Stimulated activated memory B cell treated with anti-CD40 and anti-IgM and Interleukin-4, amounts not matched to agents 10 μg/mL and 1 μg/mL and 100 μg/mL, for 72 hours (primary cell): ENCODE results near the gene SPIRE1.
"Not testable (repeated sequence)": the region's sequence is repeated elsewhere in the genome, so short reads cannot be mapped to it uniquely, and the experiment has no call there.

ENCODE experiments used
- ATAC-seq: fragments of 150-1000 bp; cut with Tn5 transposase; 2 replicates; pipeline ENCODE4 v1.10.0; 2021
- H3K27ac Mint-ChIP-seq: one replicate; pipeline ENCODE4 v1.8.0; 2022; ENCODE audit warnings: mild to moderate bottlenecking, mixed read lengths
- H3K27me3 Mint-ChIP-seq: one replicate; pipeline ENCODE4 v1.8.0; 2022; ENCODE audit warnings: mixed read lengths
- H3K36me3 Mint-ChIP-seq: one replicate; pipeline ENCODE4 v1.8.0; 2022; ENCODE audit warnings: mixed read lengths
- H3K4me1 Mint-ChIP-seq: one replicate; pipeline ENCODE4 v1.8.0; 2022; ENCODE audit warnings: mixed read lengths
- H3K4me3 Mint-ChIP-seq: one replicate; pipeline ENCODE4 v1.8.0; 2022; ENCODE audit warnings: mild to moderate bottlenecking, moderate library complexity, mixed read lengths
- H3K9me3 Mint-ChIP-seq: one replicate; pipeline ENCODE4 v1.8.0; 2022; ENCODE audit warnings: mixed read lengths

Gene SPIRE1

DNA sequence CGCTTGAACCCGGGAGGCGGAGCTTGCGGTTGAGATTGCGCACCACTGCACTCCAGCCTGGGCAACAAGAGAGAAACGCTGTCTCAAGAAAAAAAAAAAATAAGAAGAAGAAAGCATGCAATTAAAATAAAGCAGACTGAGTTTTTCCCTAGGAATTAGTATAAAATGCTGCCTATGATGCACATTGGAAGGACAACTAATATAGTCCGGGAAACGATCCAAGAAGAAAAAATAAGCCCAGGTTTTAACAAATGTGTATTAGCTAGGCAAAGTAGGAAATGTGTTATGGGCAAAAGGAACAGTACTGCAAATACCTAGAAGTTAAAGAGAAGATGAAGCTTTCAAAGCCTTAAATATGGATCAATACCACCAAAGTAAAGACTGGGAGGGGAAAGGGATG lies 64.0 kb downstream of the SPIRE1 start:
- no peaks in the 10 kb centered on the region for H3K27me3 Mint-ChIP-seq
- H3K27ac Mint-ChIP-seq: no peak overlapping the region
- no peak for ATAC-seq
- H3K4me1 Mint-ChIP-seq: peaks cover 6% of the 10 kb centered on the region
- no peaks in the 10 kb centered on the region for H3K36me3 Mint-ChIP-seq
- H3K9me3 Mint-ChIP-seq: no peaks in the 10 kb centered on the region
- H3K4me3 Mint-ChIP-seq: no peak overlapping the region

DNA sequence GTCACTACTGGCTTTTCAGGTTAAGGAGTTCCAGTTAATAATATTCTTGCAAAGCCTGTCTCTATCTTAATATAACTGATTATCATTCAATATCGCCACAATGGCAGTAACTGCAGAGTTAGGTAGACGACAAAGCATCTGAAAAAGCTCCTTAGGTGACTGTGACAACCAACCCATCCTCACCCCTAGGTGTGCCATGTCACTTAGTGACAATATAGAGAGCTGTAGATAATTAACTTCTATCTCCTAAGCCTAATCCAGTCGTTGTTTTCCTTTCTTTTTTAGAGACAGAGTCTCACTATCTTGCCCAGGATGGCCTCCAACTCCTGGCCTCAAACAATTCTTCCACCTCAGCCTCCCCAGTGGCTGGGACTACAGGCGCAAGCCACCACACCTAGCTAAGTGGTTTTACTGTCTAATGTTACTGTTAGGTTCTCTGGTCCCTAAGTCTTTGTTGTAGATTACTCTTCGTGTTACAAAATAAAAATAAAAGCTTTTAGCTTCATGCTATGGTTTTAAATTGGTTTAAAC lies 65.2 kb downstream of the SPIRE1 start:
- H3K4me3 Mint-ChIP-seq: no peak overlapping the region
- H3K27ac Mint-ChIP-seq: no peak overlapping the region
- no peaks in the 10 kb centered on the region for H3K27me3 Mint-ChIP-seq
- no peak for ATAC-seq
- H3K9me3 Mint-ChIP-seq: no peaks in the 10 kb centered on the region
- peaks cover 6% of the 10 kb centered on the region for H3K4me1 Mint-ChIP-seq
- no peaks in the 10 kb centered on the region for H3K36me3 Mint-ChIP-seq

GRCh38 chr18:12589448-12589847 lies 68.5 kb downstream of the SPIRE1 start:
- Mint-ChIP-seq H3K27ac (no peak overlapping the region), H3K4me1 (no peaks in the 10 kb centered on the region), H3K4me3 (no peak overlapping the region), H3K27me3 (no peaks in the 10 kb centered on the region), H3K36me3 (no peaks in the 10 kb centered on the region), H3K9me3 (no peaks in the 10 kb centered on the region)
- no peak for ATAC-seq

DNA sequence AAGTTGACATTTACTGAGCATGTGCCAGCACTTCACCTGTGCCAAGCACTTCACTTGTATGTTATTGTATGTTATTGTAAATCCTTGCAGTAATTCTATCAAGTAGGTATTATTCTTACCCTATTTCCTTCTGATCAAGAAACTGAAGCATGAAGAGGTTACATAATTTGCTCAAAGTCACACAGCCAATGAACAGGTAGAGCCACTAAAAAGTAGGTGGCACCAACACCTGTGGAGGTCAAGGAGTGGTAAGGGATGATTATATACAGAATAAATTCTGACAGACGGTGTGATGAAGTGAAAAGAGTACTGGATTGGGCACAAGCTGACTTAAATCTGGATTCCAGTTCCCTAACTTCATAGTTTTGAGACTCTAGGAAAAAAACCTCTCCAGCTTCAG lies 71.0 kb downstream of the SPIRE1 start:
- no peaks in the 10 kb centered on the region for H3K9me3 Mint-ChIP-seq
- no peaks in the 10 kb centered on the region for H3K4me1 Mint-ChIP-seq
- H3K27me3 Mint-ChIP-seq: no peaks in the 10 kb centered on the region
- H3K4me3 Mint-ChIP-seq: no peak overlapping the region
- H3K36me3 Mint-ChIP-seq: no peaks in the 10 kb centered on the region
- H3K27ac Mint-ChIP-seq: no peak overlapping the region
- ATAC-seq: no peak

GRCh38 chr18:12585218-12585617 lies 72.7 kb downstream of the SPIRE1 start:
- Mint-ChIP-seq H3K9me3 (no peaks in the 10 kb centered on the region), H3K27me3 (no peaks in the 10 kb centered on the region), H3K27ac (no peak overlapping the region), H3K36me3 (no peaks in the 10 kb centered on the region), H3K4me3 (no peak overlapping the region), H3K4me1 (no peaks in the 10 kb centered on the region)
- no peak for ATAC-seq

GRCh38 chr18:12580630-12581342 lies 77.1 kb downstream of the SPIRE1 start:
- Mint-ChIP-seq H3K4me1 (peaks cover 7% of the 10 kb centered on the region), H3K27ac (no peak overlapping the region), H3K27me3 (no peaks in the 10 kb centered on the region), H3K36me3 (no peaks in the 10 kb centered on the region), H3K9me3 (no peaks in the 10 kb centered on the region), H3K4me3 (no peak overlapping the region)
- ATAC-seq: no peak

DNA sequence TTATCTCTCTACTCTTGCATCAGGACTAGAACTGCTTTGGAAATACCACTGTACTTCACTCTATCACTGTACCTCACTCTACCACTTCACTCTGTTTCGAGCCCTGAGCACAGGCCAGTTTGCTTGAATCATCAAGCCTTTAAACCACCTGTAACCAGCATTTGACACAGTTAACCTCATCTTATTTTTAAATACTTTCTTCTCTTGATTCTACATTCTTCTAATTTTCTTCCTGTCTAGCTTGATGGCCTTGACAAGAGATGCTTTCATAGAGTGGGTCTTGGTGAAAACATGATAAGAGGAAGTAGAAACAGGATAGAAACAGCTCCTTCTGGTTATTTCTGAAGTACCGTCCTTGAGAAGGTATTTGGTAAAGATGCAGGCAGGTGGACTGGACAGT lies 78.1 kb downstream of the SPIRE1 start:
- H3K4me1 Mint-ChIP-seq: peaks cover 7% of the 10 kb centered on the region
- no peak overlapping the region for H3K4me3 Mint-ChIP-seq
- no peaks in the 10 kb centered on the region for H3K27me3 Mint-ChIP-seq
- no peak for ATAC-seq
- H3K27ac Mint-ChIP-seq: no peak overlapping the region
- no peaks in the 10 kb centered on the region for H3K36me3 Mint-ChIP-seq
- no peaks in the 10 kb centered on the region for H3K9me3 Mint-ChIP-seq

GRCh38 chr18:12577848-12578247 lies 80.1 kb downstream of the SPIRE1 start:
- Mint-ChIP-seq H3K4me1 (peaks cover 7% of the 10 kb centered on the region), H3K36me3 (no peaks in the 10 kb centered on the region), H3K9me3 (no peaks in the 10 kb centered on the region), H3K27ac (no peak overlapping the region), H3K27me3 (no peaks in the 10 kb centered on the region), H3K4me3 (no peak overlapping the region)
- ATAC-seq: no peak

DNA sequence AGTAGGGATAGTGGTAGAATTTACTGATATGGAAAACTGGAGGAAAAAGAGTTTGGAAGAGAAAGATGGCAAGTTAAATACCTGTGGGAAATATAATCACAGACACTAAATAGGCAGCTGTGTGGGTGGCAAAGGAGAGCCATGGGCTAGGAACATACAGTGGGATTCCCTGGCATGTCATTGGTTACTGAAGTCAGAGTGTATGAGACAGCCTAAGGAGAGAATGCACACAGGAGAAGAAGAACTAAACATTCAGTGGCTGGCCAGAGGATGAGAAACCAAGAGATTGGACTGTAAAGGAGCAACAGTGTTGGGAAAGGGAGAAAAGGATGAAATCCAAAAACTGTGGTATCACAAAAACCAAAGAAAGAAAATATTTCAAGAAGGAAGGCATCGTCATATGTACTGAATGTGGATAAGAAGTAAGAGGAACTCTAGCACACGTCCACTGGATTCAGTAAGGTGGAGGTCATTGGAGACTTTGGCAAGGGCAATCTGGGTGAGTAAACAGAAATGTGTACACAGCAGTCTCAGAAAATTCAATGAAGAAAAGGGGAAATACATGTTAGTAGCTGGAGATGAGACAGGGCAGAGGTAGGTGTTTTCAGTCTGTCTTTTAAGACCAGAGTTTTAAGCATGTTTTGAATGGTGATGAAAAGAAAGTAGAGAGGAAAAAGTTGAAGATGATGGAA lies 83.3 kb downstream of the SPIRE1 start:
- Mint-ChIP-seq H3K4me1 (peaks cover 2% of the 10 kb centered on the region), H3K4me3 (no peak overlapping the region), H3K9me3 (no peaks in the 10 kb centered on the region), H3K36me3 (no peaks in the 10 kb centered on the region), H3K27ac (no peak overlapping the region), H3K27me3 (no peaks in the 10 kb centered on the region)
- ATAC-seq: no peak

DNA sequence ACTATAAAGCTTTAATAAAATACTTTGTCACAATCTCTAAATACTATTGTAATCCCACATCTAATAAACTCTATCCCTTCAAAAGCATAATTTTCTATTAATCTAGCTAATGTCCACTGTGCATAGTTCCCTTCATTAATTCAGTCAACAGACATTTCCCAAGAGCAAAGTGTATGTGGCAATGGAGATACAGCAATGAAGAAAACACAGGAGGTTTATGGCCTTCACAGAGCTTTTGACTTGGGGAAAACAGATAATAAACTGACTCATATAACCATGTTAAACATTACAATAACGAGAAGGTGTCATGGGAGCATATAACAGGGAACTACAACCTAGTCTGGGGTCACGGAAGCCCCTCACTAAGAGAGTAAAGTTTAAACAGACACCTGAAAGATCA lies 86.3 kb downstream of the SPIRE1 start:
- H3K4me1 Mint-ChIP-seq: no peaks in the 10 kb centered on the region
- H3K9me3 Mint-ChIP-seq: no peaks in the 10 kb centered on the region

GRCh38 chr18:12569791-12570190 lies 88.1 kb downstream of the SPIRE1 start:
- Mint-ChIP-seq H3K4me3 (no peak overlapping the region), H3K27ac (no peak overlapping the region), H3K4me1 (no peaks in the 10 kb centered on the region), H3K27me3 (peaks cover 6% of the 10 kb centered on the region), H3K9me3 (no peaks in the 10 kb centered on the region), H3K36me3 (no peaks in the 10 kb centered on the region)
- no peak for ATAC-seq

More for the DNA sequence above, 86.3 kb downstream of the SPIRE1 start:
- no peak overlapping the region for H3K27ac Mint-ChIP-seq
- ATAC-seq: no peak
- H3K4me3 Mint-ChIP-seq: no peak overlapping the region
- H3K27me3 Mint-ChIP-seq: no peaks in the 10 kb centered on the region
- no peaks in the 10 kb centered on the region for H3K36me3 Mint-ChIP-seq

DNA sequence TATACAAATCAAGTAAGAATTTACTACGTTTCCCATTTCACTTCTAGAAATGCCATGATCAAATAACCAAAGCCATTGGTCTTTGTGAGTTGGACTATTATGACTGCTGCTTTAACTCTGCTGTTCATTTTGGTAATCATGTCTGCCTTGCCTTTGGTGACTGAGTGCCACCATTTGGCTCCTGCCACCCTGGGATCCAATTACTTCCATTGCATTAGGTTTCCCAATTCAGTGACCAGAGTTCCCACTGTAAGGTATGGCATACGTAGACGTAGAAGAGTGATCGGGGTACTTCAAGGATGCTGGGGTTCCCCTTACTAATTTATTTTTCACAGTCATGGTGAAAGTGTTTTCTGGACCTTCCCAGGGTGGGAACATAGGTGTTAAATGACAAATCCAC lies 90.1 kb downstream of the SPIRE1 start:
- Mint-ChIP-seq H3K4me1 (no peaks in the 10 kb centered on the region), H3K4me3 (no peak overlapping the region), H3K27ac (no peak overlapping the region), H3K9me3 (no peaks in the 10 kb centered on the region), H3K27me3 (peaks cover 11% of the 10 kb centered on the region), H3K36me3 (no peaks in the 10 kb centered on the region)
- ATAC-seq: no peak

DNA sequence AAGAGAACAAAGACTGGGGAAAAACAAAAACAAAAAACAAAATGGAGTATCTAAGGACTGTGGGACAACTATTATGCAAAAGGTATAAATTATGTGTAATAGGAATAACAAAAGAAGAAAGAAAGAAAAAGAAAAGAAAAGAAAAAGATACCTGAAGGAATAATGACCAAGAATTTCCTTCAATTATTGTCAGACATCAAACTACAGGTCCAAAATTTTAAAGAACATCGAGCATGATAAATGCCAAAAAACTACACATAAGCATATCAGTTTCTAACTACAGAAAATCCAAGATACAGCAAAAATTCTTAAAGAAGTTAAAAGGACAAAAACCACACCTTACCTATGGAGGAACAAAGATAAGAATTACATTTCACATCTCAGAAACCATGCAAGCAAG lies 93.0 kb downstream of the SPIRE1 start:
- Mint-ChIP-seq H3K27ac (no peak overlapping the region), H3K4me1 (no peaks in the 10 kb centered on the region), H3K4me3 (no peak overlapping the region), H3K36me3 (no peaks in the 10 kb centered on the region), H3K27me3 (peaks cover 11% of the 10 kb centered on the region), H3K9me3 (no peaks in the 10 kb centered on the region)
- no peak for ATAC-seq

DNA sequence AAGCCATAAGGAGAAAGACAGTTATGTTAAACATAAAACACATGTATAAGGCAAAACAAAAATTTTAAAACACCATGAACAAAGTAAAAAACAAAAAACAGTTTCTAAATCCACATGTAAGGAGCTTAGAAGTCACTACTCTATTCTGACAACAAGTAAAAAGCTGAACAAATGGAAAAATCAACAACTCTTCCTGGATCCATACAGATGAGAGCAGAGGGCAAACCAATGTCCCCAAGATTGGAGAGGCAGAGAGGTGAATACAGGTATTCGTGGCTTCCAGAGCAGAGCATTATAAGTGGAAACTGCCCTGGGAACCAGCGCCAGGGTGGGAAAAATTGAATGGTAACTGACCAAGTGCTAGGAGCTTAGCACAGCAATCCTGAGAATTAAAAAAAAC lies 93.5 kb downstream of the SPIRE1 start:
- Mint-ChIP-seq H3K9me3 (no peaks in the 10 kb centered on the region), H3K27me3 (peaks cover 11% of the 10 kb centered on the region), H3K4me1 (no peaks in the 10 kb centered on the region), H3K36me3 (no peaks in the 10 kb centered on the region), H3K27ac (no peak overlapping the region), H3K4me3 (no peak overlapping the region)
- ATAC-seq: no peak

- not testable (repeated sequence) for H3K4me1 Mint-ChIP-seq, H3K27ac Mint-ChIP-seq, ATAC-seq, H3K9me3 Mint-ChIP-seq, H3K36me3 Mint-ChIP-seq, H3K4me3 Mint-ChIP-seq
- peaks cover 11% of the 10 kb centered on the region for H3K27me3 Mint-ChIP-seq
These were observed 97.3 kb downstream of the SPIRE1 start for GRCh38 chr18:12560600-12560999.

DNA sequence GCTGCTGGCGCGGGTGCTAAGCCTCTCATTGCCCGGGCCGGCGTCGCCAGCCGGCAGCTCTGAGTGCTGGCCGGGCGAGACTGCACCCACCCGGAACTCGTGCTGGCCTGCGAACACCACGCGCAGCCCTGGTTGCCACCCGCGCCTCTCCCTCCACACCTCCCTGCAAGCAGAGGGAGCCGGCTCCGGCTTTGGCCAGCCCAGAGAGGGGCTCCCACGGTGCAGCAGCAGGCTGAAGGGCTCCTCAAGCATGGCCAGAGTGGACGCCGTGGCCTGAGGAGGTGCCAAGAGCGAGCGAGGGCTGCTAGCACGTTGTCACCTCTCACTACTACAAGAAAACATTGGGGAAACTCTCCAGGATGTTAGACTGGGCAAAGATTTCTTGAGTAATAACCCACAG lies 98.6 kb downstream of the SPIRE1 start:
- no peaks in the 10 kb centered on the region for H3K4me1 Mint-ChIP-seq
- no peak for ATAC-seq
- no peaks in the 10 kb centered on the region for H3K36me3 Mint-ChIP-seq
- H3K27ac Mint-ChIP-seq: no peak overlapping the region
- peaks cover 8% of the 10 kb centered on the region for H3K9me3 Mint-ChIP-seq
- no peak overlapping the region for H3K4me3 Mint-ChIP-seq
- peaks cover 5% of the 10 kb centered on the region for H3K27me3 Mint-ChIP-seq
